Tibial nerve (tissue), 3 donors: ENCODE measurements around the gene HECW1.

Experiments
- POLR2A ChIP-seq, 2 donors: fragments of 450-650 bp; IDR thresholded peaks; one replicate each; pipeline ENCODE4 v1.6.1; 2017; ENCODE audit warnings: antibody characterized with exemption in 2 of 2, mild to moderate bottlenecking in 2 of 2, moderate library complexity in 2 of 2
- TF ChIP-seq, protein P1 (sequence below), 5 experiments: fragments of 200-600 bp in 3 of 5; fragments of 450-650 bp in 2 of 5; sonication (generic) in 3 of 5; IDR thresholded peaks; one replicate each; pipeline ENCODE4 v1.5.1; 2016 to 2019; ENCODE audit warnings: antibody characterized with exemption in 5 of 5, mild to moderate bottlenecking in 3 of 5, moderate library complexity in 2 of 5

DNA sequence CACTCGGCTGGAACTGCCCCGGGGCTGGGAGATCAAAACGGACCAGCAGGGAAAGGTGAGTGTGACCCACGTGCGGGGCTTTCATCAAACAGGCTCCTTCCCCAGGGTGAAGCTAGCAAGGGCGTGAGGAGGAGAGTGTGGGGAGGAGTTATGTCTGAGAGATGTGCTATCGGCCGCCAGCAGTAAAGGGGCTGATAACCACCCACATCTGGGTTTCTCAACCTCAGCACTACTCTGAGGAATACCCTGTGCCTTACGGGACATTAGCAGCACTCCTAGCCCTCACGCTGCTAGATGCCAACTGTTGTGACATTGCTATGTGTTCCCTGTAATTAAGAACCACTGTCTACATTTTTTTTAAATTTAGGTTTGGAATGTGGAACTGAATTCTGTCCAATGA lies 356.6 kb downstream of the HECW1 start:
- no peak for TF ChIP-seq POLR2A (IDR thresholded peaks at IDR 0.05)
- TF ChIP-seq, protein P1, sequence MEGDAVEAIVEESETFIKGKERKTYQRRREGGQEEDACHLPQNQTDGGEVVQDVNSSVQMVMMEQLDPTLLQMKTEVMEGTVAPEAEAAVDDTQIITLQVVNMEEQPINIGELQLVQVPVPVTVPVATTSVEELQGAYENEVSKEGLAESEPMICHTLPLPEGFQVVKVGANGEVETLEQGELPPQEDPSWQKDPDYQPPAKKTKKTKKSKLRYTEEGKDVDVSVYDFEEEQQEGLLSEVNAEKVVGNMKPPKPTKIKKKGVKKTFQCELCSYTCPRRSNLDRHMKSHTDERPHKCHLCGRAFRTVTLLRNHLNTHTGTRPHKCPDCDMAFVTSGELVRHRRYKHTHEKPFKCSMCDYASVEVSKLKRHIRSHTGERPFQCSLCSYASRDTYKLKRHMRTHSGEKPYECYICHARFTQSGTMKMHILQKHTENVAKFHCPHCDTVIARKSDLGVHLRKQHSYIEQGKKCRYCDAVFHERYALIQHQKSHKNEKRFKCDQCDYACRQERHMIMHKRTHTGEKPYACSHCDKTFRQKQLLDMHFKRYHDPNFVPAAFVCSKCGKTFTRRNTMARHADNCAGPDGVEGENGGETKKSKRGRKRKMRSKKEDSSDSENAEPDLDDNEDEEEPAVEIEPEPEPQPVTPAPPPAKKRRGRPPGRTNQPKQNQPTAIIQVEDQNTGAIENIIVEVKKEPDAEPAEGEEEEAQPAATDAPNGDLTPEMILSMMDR (IDR thresholded peaks at IDR 0.05), result no peak
